GM19023 (cell line): ENCODE results near the gene CS.
"Not testable (repeated sequence)": the region's sequence is repeated elsewhere in the genome, so short reads cannot be mapped to it uniquely, and the experiment has no call there.

Source experiments
- ATAC-seq: cut with Tn5 transposase; IDR thresholded peaks from one replicate; pipeline ENCODE4 v1.9.1; 2021; ENCODE audit warnings: mild to moderate bottlenecking, moderate library complexity; ENCODE audit not compliant: unreplicated experiment

Gene CS

GRCh38 chr12:56321610-56322009 lies 21.5 kb upstream of the CS start:
- ATAC-seq = not testable (repeated sequence)

- no peak for ATAC-seq
Observed at GRCh38 chr12:56321027-56321426, 20.9 kb upstream of the CS start.

- no peak for ATAC-seq
Observed at GRCh38 chr12:56317675-56318074, 17.5 kb upstream of the CS start.

- ATAC-seq = peak; percentile 89
Observed at GRCh38 chr12:56315622-56316473, 15.7 kb upstream of the CS start, which contains the start of gene CNPY2. TSS of gene CNPY2 (minus strand) at chr12:56315988. CDS start at chr12:56315217, 771 bp downstream.

- ATAC-seq = no peak
Observed at GRCh38 chr12:56315249-56315621, 15.1 kb upstream of the CS start.

GRCh38 chr12:56311003-56311402 lies 10.9 kb upstream of the CS start:
- no peak for ATAC-seq

GRCh38 chr12:56308714-56309113 lies 8.6 kb upstream of the CS start:
- no peak for ATAC-seq

- ATAC-seq = no peak
Observed at GRCh38 chr12:56307221-56307965, 7.3 kb upstream of the CS start.

GRCh38 chr12:56304872-56305590 lies 4.9 kb upstream of the CS start:
- no peak for ATAC-seq

- no peak for ATAC-seq
Observed at GRCh38 chr12:56304276-56304675, 4.1 kb upstream of the CS start.

GRCh38 chr12:56300644-56301464 lies 724 bp upstream of the CS start:
- ATAC-seq = no peak

GRCh38 chr12:56299308-56299852 lies 750 bp downstream of the CS start:
- peak; percentile 2 for ATAC-seq

- ATAC-seq = no peak
Observed at GRCh38 chr12:56298828-56299227, 1.3 kb downstream of the CS start.

- no peak for ATAC-seq
Observed at GRCh38 chr12:56297400-56297799, 2.7 kb downstream of the CS start.

- no peak for ATAC-seq
Observed at GRCh38 chr12:56296295-56296694, 3.8 kb downstream of the CS start.

- no peak for ATAC-seq
Observed at GRCh38 chr12:56293795-56294194, 6.3 kb downstream of the CS start.

- ATAC-seq = no peak
Observed at GRCh38 chr12:56288705-56289387, 11.3 kb downstream of the CS start.

GRCh38 chr12:56286044-56286830 lies 13.9 kb downstream of the CS start:
- ATAC-seq = no peak

- ATAC-seq = not testable (repeated sequence)
Observed at GRCh38 chr12:56284263-56284662, 15.9 kb downstream of the CS start.
